SK-N-SH (cell line): Measurements from ENCODE around the gene CDHR3. TPM values are rescaled to one million over a fixed set of nuclear protein-coding genes. Genes with fewer than 3 reads are reported as not detected.

Experiments
- CTCF ChIA-PET: fragments of 300-600, 350-600 bp; formaldehyde crosslinking; extraction: SDS; loops from one replicate; lab custom pipeline; 2021; lab: Yijun Ruan, JAX
- POLR2A ChIA-PET: fragments of 350-600 bp; sonication (Branson Sonifier 250); formaldehyde crosslinking; extraction: SDS; loops from one replicate; lab custom pipeline; 2020; ENCODE audit warnings: antibody characterized with exemption, inconsistent platforms; lab: Yijun Ruan, JAX
- DNase-seq: peaks from one replicate; pipeline ENCODE4 v3.0.0; 2012
- H2AFZ ChIP-seq: fragments of 200-600 bp; sonication (generic); 2 replicates; pipeline ENCODE4 v1.8.1; 2016; ENCODE audit warnings: antibody characterized with exemption, mild to moderate bottlenecking, low read depth
- H3F3A ChIP-seq: fragments of 200-600 bp; sonication (generic); replicated peaks from 2 replicates; pipeline ENCODE3; 2016; ENCODE audit warnings: antibody characterized with exemption, mild to moderate bottlenecking; ENCODE audit not compliant: insufficient read depth
- H3K27ac ChIP-seq, 2 experiments: fragments of 200-500 bp in 1 of 2; fragments of 200-600 bp in 1 of 2; sonication (Bioruptor generic) in 1 of 2; sonication (generic), shearing (Covaris generic) in 1 of 2; 2 replicates each; pipeline versions ENCODE4 v1.5.1 to v1.6.1; 2014 to 2016; ENCODE audit warnings: low read depth in 2 of 2, inconsistent platforms in 1 of 2, low read length in 1 of 2, mild to moderate bottlenecking in 1 of 2, mixed read lengths in 1 of 2
- H3K27me3 ChIP-seq: fragments of 200-600 bp; sonication (generic), shearing (Covaris generic); 2 replicates; pipeline ENCODE4 v1.6.1; 2016; ENCODE audit warnings: mixed run types; ENCODE audit not compliant: insufficient read depth
- H3K36me3 ChIP-seq, 2 experiments: fragments of 200-500 bp in 1 of 2; fragments of 200-600 bp in 1 of 2; sonication (Bioruptor generic) in 1 of 2; sonication (generic) in 1 of 2; replicated peaks in 1 of 2; 2 replicates each; pipeline versions ENCODE3 to v1.5.1; 2014 to 2016; ENCODE audit warnings: low read length in 1 of 2, mild to moderate bottlenecking in 1 of 2; ENCODE audit not compliant: insufficient read depth in 2 of 2, control insufficient read depth in 1 of 2
- H3K4me1 ChIP-seq, 2 experiments: fragments of 200-500 bp in 1 of 2; fragments of 200-600 bp in 1 of 2; sonication (Bioruptor generic) in 1 of 2; sonication (generic), shearing (Covaris generic) in 1 of 2; 2 replicates each; pipeline versions ENCODE4 v1.5.1 to v1.6.1; 2014 to 2016; ENCODE audit warnings: low read depth in 1 of 2, low read length in 1 of 2, mixed run types in 1 of 2; ENCODE audit not compliant: insufficient read depth in 2 of 2, control insufficient read depth in 1 of 2
- H3K4me2 ChIP-seq: fragments of 200-600 bp; sonication (generic), shearing (Covaris generic); 2 replicates; pipeline ENCODE4 v1.6.1; 2017; ENCODE audit warnings: mixed run types
- H3K4me3 ChIP-seq, 2 experiments: fragments of 200-500 bp in 1 of 2; fragments of 200-600 bp in 1 of 2; sonication (Bioruptor generic) in 1 of 2; sonication (generic), shearing (Covaris generic) in 1 of 2; 2 replicates each; pipeline versions ENCODE4 v1.5.1 to v1.8.1; 2014 to 2016; ENCODE audit warnings: low read depth in 2 of 2, inconsistent platforms in 1 of 2, low read length in 1 of 2, mild to moderate bottlenecking in 1 of 2, mixed read lengths in 1 of 2, moderate library complexity in 1 of 2
- H3K79me2 ChIP-seq: fragments of 200-600 bp; sonication (generic); 2 replicates; pipeline ENCODE4 v1.8.1; 2017; ENCODE audit warnings: mild to moderate bottlenecking; ENCODE audit not compliant: insufficient read depth
- H3K9ac ChIP-seq: fragments of 200-600 bp; sonication (generic); 2 replicates; pipeline ENCODE4 v1.6.1; 2017; ENCODE audit warnings: mixed run types
- H3K9me2 ChIP-seq: fragments of 200-600 bp; sonication (generic); 2 replicates; pipeline ENCODE4 v1.6.1; 2017; ENCODE audit warnings: mixed run types
- H3K9me3 ChIP-seq: fragments of 200-600 bp; sonication (generic); 2 replicates; pipeline ENCODE4 v1.6.1; 2017; ENCODE audit warnings: mixed run types, mild to moderate bottlenecking, moderate library complexity
- H4K20me1 ChIP-seq: fragments of 200-600 bp; sonication (generic); 2 replicates; pipeline ENCODE4 v1.6.1; 2017; ENCODE audit warnings: mild to moderate bottlenecking, mixed run types; ENCODE audit not compliant: insufficient read depth
- EP300 ChIP-seq, 2 experiments: IDR thresholded peaks; 2 replicates each; pipeline versions ENCODE4 v1.4.0 to v1.6.1; 2012; ENCODE audit warnings: borderline replicate concordance in 1 of 2, low read depth in 1 of 2, low read length in 1 of 2
- FOSL2 ChIP-seq: IDR thresholded peaks from 2 replicates; pipeline ENCODE4 v1.4.0; 2012; ENCODE audit warnings: low read depth, mild to moderate bottlenecking, moderate library complexity, borderline replicate concordance
- FOXJ3 ChIP-seq: sonication (generic); formaldehyde crosslinking; IDR thresholded peaks from 2 replicates; pipeline ENCODE4 v1.5.1; 2020; ENCODE audit warnings: mild to moderate bottlenecking, missing genetic modification reagents
- FOXM1 ChIP-seq: IDR thresholded peaks from 2 replicates; pipeline ENCODE4 v1.4.0; 2012; ENCODE audit warnings: low read depth, mild to moderate bottlenecking
- JUND ChIP-seq: IDR thresholded peaks from 2 replicates; pipeline ENCODE4 v1.4.0; 2012
- MXI1 ChIP-seq: IDR thresholded peaks from 2 replicates; pipeline ENCODE4 v1.6.1; 2012; ENCODE audit warnings: mild to moderate bottlenecking, low read depth, low read length, improper control_type of control experiment
- NFIC ChIP-seq: IDR thresholded peaks from 2 replicates; pipeline ENCODE4 v1.4.0; 2012; ENCODE audit warnings: borderline replicate concordance
- POLR2AphosphoS5 ChIP-seq: IDR thresholded peaks from 2 replicates; pipeline ENCODE4 v1.6.1; 2012; ENCODE audit warnings: low read depth, low read length
- RAD21 ChIP-seq: IDR thresholded peaks from 2 replicates; pipeline ENCODE4 v1.6.1; 2012; ENCODE audit warnings: mild to moderate bottlenecking, low read length
- RFX5 ChIP-seq: IDR thresholded peaks from 2 replicates; pipeline ENCODE4 v1.6.1; 2012; ENCODE audit warnings: mild to moderate bottlenecking, improper control_type of control experiment, low read length
- RXRA ChIP-seq: IDR thresholded peaks from 2 replicates; pipeline ENCODE4 v1.4.0; 2012; ENCODE audit warnings: low read depth, mild to moderate bottlenecking, borderline replicate concordance
- SMC3 ChIP-seq: IDR thresholded peaks from 2 replicates; pipeline ENCODE4 v1.6.1; 2012; ENCODE audit warnings: low read depth, low read length, improper control_type of control experiment
- TAF1 ChIP-seq: IDR thresholded peaks from 2 replicates; pipeline ENCODE4 v1.6.1; 2012; ENCODE audit warnings: low read depth, mild to moderate bottlenecking, low read length, moderate library complexity, borderline replicate concordance
- TCF12 ChIP-seq: IDR thresholded peaks from 2 replicates; pipeline ENCODE4 v1.4.0; 2012
- TEAD4 ChIP-seq: IDR thresholded peaks from 2 replicates; pipeline ENCODE4 v1.4.0; 2012; ENCODE audit warnings: mild to moderate bottlenecking, borderline replicate concordance; ENCODE audit not compliant: insufficient read depth
- YY1 ChIP-seq: IDR thresholded peaks from 2 replicates; pipeline ENCODE4 v1.4.0; 2012; ENCODE audit warnings: low read depth, mild to moderate bottlenecking
- WGBS: methylation state at CpG from one replicate; pipeline ENCODE4 v1.1.6; 2017; ENCODE audit warnings: low lambda C conversion rate; 5-methylcytosine and 5-hydroxymethylcytosine counted together
- polyA plus RNA-seq, 3 experiments: library from polyadenylated mRNA; depleted of rRNA; stranded (reverse); fragments of >200 nt; gene quantifications; 2 replicates each; pipeline ENCODE4 v1.2.3, GENCODE V29; 2012
- TF ChIP-seq, protein P1 (sequence below): fragments of 200-600 bp; sonication (generic); IDR thresholded peaks from 2 replicates; pipeline ENCODE4 v1.6.1; 2017; ENCODE audit warnings: antibody characterized with exemption, mild to moderate bottlenecking, moderate library complexity
- TF ChIP-seq, protein P2 (sequence below): IDR thresholded peaks from 2 replicates; pipeline ENCODE4 v1.6.1; 2012; ENCODE audit warnings: mild to moderate bottlenecking, low read depth, low read length, moderate library complexity
- TF ChIP-seq, protein P3 (sequence below): IDR thresholded peaks from 2 replicates; pipeline ENCODE4; 2012
- TF ChIP-seq, protein P4 (sequence below): fragments of 150-350 bp; IDR thresholded peaks from 2 replicates; pipeline ENCODE4 v1.6.1; 2016; ENCODE audit warnings: mild to moderate bottlenecking, low read depth, low read length
- TF ChIP-seq, protein P5 (sequence below): IDR thresholded peaks from 2 replicates; pipeline ENCODE4 v1.4.0; 2012; ENCODE audit warnings: low read depth, borderline replicate concordance
- TF ChIP-seq, protein P6 (sequence below): IDR thresholded peaks from 2 replicates; pipeline ENCODE4 v1.4.0; 2012; ENCODE audit warnings: low read depth, borderline replicate concordance

Gene CDHR3
- polyA plus RNA-seq, 1 of the 3 experiments (the other 2 are of a cell fraction): 7.5 TPM

DNA sequence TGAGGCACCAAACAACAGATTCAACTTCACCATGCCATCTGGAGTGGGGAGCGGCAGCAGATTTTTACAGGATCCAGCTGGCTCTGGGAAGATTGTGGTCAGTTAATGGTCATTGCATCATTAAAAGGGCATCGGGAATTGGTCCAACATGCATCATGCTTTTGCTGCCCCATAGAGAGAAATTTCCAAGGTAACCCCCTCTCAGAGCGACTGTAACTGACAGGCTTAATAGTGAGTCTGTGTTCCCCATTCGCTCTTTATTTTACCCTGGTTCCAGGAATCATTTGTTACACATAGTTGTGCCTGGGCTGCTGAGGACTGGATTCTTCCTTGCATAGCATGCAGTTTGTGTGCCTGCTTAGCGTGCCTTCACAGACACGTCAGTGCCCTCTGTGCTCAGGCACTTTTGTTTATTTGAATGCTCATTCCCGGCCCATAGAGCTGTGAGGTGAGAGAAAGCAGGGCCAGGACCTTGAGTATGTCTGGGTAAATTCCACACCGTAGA, 49.9 kb downstream of the CDHR3 start:
- Histone ChIP-seq H4K20me1 (no peaks in the 10 kb centered on the region), H3K4me1 (peaks cover 8 to 36% of the 10 kb centered on the region in 2 experiments), H3K27ac (peak overlapping the region; percentile 24 to 58; a peak in 3 of 4 replicates), H3K9ac (no peak overlapping the region), H3K27me3 (no peaks in the 10 kb centered on the region), H3K79me2 (no peaks in the 10 kb centered on the region), H3K4me2 (peak overlapping the region; percentile 56; the same call in 1 of the 2 replicates), H3K9me2 (no peaks in the 10 kb centered on the region), H3K9me3 (no peaks in the 10 kb centered on the region), H3K36me3 (no peaks in the 10 kb centered on the region), H2AFZ (no peak overlapping the region), H3K4me3 (0 out of 4 replicates have a peak overlapping the region, but pooled peaks of 1 of the 2 experiments have one; percentile 11), H3F3A (no peaks in the 10 kb centered on the region)
- ChIA-PET CTCF (interaction anchor here (0.8 to 9.5 kb wide), 11 partner anchors 14 to 356 kb away, joined by 3 to 114 read pairs (median 3); no protein-coding TSS in a partner anchor), POLR2A (no interaction called here)
- peak; percentile 61 for DNase-seq
- WGBS: 52% methylated on average over 8 of the region's 8 CpGs
- TF ChIP-seq, protein P1, sequence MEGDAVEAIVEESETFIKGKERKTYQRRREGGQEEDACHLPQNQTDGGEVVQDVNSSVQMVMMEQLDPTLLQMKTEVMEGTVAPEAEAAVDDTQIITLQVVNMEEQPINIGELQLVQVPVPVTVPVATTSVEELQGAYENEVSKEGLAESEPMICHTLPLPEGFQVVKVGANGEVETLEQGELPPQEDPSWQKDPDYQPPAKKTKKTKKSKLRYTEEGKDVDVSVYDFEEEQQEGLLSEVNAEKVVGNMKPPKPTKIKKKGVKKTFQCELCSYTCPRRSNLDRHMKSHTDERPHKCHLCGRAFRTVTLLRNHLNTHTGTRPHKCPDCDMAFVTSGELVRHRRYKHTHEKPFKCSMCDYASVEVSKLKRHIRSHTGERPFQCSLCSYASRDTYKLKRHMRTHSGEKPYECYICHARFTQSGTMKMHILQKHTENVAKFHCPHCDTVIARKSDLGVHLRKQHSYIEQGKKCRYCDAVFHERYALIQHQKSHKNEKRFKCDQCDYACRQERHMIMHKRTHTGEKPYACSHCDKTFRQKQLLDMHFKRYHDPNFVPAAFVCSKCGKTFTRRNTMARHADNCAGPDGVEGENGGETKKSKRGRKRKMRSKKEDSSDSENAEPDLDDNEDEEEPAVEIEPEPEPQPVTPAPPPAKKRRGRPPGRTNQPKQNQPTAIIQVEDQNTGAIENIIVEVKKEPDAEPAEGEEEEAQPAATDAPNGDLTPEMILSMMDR: no peak
- TF ChIP-seq RXRA (peak; percentile 92; the same call in 1 of the 2 replicates), POLR2AphosphoS5 (peak; percentile 90), TEAD4 (peak; percentile 91), TCF12 (peak; percentile 99), YY1 (no peak), EP300 (IDR thresholded peaks at IDR 0.05; ENCODE audit: borderline replicate concordance in 1 of 2, low read depth in 1 of 2, low read length in 1 of 2) (peak in 1 of 2 experiments; percentile 93; a peak in 2 of 4 replicates), MXI1 (no peak), FOSL2 (peak; percentile 71; the same call in 1 of the 2 replicates), FOXM1 (peak; percentile 92), FOXJ3 (no peak), TAF1 (peak; percentile 35; the same call in 1 of the 2 replicates), RFX5 (no peak), RAD21 (no peak), NFIC (peak; percentile 97), SMC3 (no peak), JUND (peak; percentile 78)
- TF ChIP-seq, protein P2, sequence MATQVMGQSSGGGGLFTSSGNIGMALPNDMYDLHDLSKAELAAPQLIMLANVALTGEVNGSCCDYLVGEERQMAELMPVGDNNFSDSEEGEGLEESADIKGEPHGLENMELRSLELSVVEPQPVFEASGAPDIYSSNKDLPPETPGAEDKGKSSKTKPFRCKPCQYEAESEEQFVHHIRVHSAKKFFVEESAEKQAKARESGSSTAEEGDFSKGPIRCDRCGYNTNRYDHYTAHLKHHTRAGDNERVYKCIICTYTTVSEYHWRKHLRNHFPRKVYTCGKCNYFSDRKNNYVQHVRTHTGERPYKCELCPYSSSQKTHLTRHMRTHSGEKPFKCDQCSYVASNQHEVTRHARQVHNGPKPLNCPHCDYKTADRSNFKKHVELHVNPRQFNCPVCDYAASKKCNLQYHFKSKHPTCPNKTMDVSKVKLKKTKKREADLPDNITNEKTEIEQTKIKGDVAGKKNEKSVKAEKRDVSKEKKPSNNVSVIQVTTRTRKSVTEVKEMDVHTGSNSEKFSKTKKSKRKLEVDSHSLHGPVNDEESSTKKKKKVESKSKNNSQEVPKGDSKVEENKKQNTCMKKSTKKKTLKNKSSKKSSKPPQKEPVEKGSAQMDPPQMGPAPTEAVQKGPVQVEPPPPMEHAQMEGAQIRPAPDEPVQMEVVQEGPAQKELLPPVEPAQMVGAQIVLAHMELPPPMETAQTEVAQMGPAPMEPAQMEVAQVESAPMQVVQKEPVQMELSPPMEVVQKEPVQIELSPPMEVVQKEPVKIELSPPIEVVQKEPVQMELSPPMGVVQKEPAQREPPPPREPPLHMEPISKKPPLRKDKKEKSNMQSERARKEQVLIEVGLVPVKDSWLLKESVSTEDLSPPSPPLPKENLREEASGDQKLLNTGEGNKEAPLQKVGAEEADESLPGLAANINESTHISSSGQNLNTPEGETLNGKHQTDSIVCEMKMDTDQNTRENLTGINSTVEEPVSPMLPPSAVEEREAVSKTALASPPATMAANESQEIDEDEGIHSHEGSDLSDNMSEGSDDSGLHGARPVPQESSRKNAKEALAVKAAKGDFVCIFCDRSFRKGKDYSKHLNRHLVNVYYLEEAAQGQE: no peak; the same call in 1 of the 2 replicates
- TF ChIP-seq, protein P3, sequence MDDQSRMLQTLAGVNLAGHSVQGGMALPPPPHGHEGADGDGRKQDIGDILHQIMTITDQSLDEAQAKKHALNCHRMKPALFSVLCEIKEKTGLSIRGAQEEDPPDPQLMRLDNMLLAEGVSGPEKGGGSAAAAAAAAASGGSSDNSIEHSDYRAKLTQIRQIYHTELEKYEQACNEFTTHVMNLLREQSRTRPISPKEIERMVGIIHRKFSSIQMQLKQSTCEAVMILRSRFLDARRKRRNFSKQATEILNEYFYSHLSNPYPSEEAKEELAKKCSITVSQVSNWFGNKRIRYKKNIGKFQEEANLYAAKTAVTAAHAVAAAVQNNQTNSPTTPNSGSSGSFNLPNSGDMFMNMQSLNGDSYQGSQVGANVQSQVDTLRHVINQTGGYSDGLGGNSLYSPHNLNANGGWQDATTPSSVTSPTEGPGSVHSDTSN: peak; percentile 91
- TF ChIP-seq, protein P4, sequence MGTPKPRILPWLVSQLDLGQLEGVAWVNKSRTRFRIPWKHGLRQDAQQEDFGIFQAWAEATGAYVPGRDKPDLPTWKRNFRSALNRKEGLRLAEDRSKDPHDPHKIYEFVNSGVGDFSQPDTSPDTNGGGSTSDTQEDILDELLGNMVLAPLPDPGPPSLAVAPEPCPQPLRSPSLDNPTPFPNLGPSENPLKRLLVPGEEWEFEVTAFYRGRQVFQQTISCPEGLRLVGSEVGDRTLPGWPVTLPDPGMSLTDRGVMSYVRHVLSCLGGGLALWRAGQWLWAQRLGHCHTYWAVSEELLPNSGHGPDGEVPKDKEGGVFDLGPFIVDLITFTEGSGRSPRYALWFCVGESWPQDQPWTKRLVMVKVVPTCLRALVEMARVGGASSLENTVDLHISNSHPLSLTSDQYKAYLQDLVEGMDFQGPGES: no peak
- TF ChIP-seq, protein P5, sequence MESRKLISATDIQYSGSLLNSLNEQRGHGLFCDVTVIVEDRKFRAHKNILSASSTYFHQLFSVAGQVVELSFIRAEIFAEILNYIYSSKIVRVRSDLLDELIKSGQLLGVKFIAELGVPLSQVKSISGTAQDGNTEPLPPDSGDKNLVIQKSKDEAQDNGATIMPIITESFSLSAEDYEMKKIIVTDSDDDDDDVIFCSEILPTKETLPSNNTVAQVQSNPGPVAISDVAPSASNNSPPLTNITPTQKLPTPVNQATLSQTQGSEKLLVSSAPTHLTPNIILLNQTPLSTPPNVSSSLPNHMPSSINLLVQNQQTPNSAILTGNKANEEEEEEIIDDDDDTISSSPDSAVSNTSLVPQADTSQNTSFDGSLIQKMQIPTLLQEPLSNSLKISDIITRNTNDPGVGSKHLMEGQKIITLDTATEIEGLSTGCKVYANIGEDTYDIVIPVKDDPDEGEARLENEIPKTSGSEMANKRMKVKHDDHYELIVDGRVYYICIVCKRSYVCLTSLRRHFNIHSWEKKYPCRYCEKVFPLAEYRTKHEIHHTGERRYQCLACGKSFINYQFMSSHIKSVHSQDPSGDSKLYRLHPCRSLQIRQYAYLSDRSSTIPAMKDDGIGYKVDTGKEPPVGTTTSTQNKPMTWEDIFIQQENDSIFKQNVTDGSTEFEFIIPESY: peak; percentile 48; the same call in 1 of the 2 replicates
- TF ChIP-seq, protein P6, sequence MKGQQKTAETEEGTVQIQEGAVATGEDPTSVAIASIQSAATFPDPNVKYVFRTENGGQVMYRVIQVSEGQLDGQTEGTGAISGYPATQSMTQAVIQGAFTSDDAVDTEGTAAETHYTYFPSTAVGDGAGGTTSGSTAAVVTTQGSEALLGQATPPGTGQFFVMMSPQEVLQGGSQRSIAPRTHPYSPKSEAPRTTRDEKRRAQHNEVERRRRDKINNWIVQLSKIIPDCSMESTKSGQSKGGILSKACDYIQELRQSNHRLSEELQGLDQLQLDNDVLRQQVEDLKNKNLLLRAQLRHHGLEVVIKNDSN: no peak
